ENCODE data around the gene ING4.

GRCh38 chr12:6697584-6698351 lies 34.8 kb upstream of the ING4 start:
- no peak for TF ChIP-seq POLR2AphosphoS5 (IDR thresholded peaks at IDR 0.05; ENCODE audit: low read depth)
- TF ChIP-seq CTCF (IDR thresholded peaks at IDR 0.05; ENCODE audit: insufficient read depth, low read length) = peak; percentile 27
- TF ChIP-seq REST (IDR thresholded peaks at IDR 0.05; ENCODE audit: insufficient replicate concordance, low read depth) = no peak
- TF ChIP-seq GABPA (IDR thresholded peaks at IDR 0.05; ENCODE audit: low read depth) = no peak
- TF ChIP-seq SPI1 (IDR thresholded peaks at IDR 0.05; ENCODE audit: borderline replicate concordance, low read depth) = no peak

All from HL-60 (cell line).